Measurements from ENCODE around the gene SERGEF.

SERGEF gene

GRCh38 chr11:17753641-17754040 is 259.2 kb downstream of the SERGEF start:
- no peak for TF ChIP-seq CTCF (IDR thresholded peaks at IDR 0.05)

- no peak for TF ChIP-seq CTCF (IDR thresholded peaks at IDR 0.05)
Observed at GRCh38 chr11:17753153-17753552, 259.7 kb downstream of the SERGEF start.

GRCh38 chr11:17752144-17752543 is 260.7 kb downstream of the SERGEF start:
- no peak for TF ChIP-seq CTCF (IDR thresholded peaks at IDR 0.05)

GRCh38 chr11:17751558-17751957 is 261.3 kb downstream of the SERGEF start:
- no peak for TF ChIP-seq CTCF (IDR thresholded peaks at IDR 0.05)

- TF ChIP-seq CTCF (IDR thresholded peaks at IDR 0.05): no peak
Observed at GRCh38 chr11:17750801-17751165, 262.1 kb downstream of the SERGEF start.

GRCh38 chr11:17750013-17750800 is 262.6 kb downstream of the SERGEF start:
- no peak for TF ChIP-seq CTCF (IDR thresholded peaks at IDR 0.05)

GRCh38 chr11:17748761-17749721 is 263.8 kb downstream of the SERGEF start:
- no peak for TF ChIP-seq CTCF (IDR thresholded peaks at IDR 0.05)
